GM21515 (cell line): Measurements from ENCODE around the gene KIZ.

Experiments used
- ATAC-seq: cut with Tn5 transposase; IDR thresholded peaks from one replicate; pipeline ENCODE4 v1.9.1; 2021; ENCODE audit not compliant: unreplicated experiment

Gene KIZ

GRCh38 chr20:21104466-21104761 lies 21.5 kb upstream of the KIZ start:
- ATAC-seq = no peak

GRCh38 chr20:21104921-21105320 lies 21.0 kb upstream of the KIZ start:
- no peak for ATAC-seq

- ATAC-seq = no peak
Measured at GRCh38 chr20:21105429-21106170, 20.3 kb upstream of the KIZ start.

GRCh38 chr20:21106171-21107017 lies 19.5 kb upstream of the KIZ start, which contains the start of gene LINC00237:
LINC00237 (minus strand) TSS chr20:21106358.
- no peak for ATAC-seq

GRCh38 chr20:21109144-21109543 lies 16.7 kb upstream of the KIZ start:
- ATAC-seq = no peak

- no peak for ATAC-seq
Measured at GRCh38 chr20:21110811-21111210, 15.1 kb upstream of the KIZ start.

GRCh38 chr20:21111416-21111815 lies 14.5 kb upstream of the KIZ start:
- no peak for ATAC-seq

- no peak for ATAC-seq
Measured at GRCh38 chr20:21113697-21114096, 12.2 kb upstream of the KIZ start.

GRCh38 chr20:21114584-21114983 lies 11.3 kb upstream of the KIZ start:
- ATAC-seq = no peak

GRCh38 chr20:21117521-21117920 lies 8.4 kb upstream of the KIZ start:
- ATAC-seq = no peak

- no peak for ATAC-seq
Measured at GRCh38 chr20:21118138-21118537, 7.7 kb upstream of the KIZ start.

GRCh38 chr20:21118782-21119181 lies 7.1 kb upstream of the KIZ start:
- no peak for ATAC-seq

GRCh38 chr20:21124190-21124589 lies 1.7 kb upstream of the KIZ start:
- no peak for ATAC-seq

- peak; percentile 15 for ATAC-seq
Measured at GRCh38 chr20:21125072-21125848, 622 bp upstream of the KIZ start.

GRCh38 chr20:21126581-21126870 lies 644 bp downstream of the KIZ start:
- ATAC-seq = no peak

GRCh38 chr20:21127201-21127981 lies 1.5 kb downstream of the KIZ start:
- ATAC-seq = no peak

GRCh38 chr20:21129861-21130260 lies 4.0 kb downstream of the KIZ start:
- ATAC-seq = no peak

- no peak for ATAC-seq
Measured at GRCh38 chr20:21133404-21133803, 7.5 kb downstream of the KIZ start.

- ATAC-seq = no peak
Measured at GRCh38 chr20:21133917-21134622, 8.2 kb downstream of the KIZ start.

- no peak for ATAC-seq
Measured at GRCh38 chr20:21134883-21135493, 9.1 kb downstream of the KIZ start.
